H9 (cell line): Measurements from ENCODE around the gene LRRC8B. TPM values are rescaled to one million over a fixed set of nuclear protein-coding genes. Genes with fewer than 3 reads are reported as not detected.

Source experiments
- DNase-seq: peaks from one replicate; pipeline ENCODE4 v3.0.0-alpha.2; 2017
- H2AFZ ChIP-seq: one replicate; pipeline ENCODE4 v1.6.1; 2013; ENCODE audit warnings: mild to moderate bottlenecking, low read length, control low read depth, moderate library complexity
- H2AK5ac ChIP-seq: 2 replicates; pipeline ENCODE4 v1.6.1; 2013; ENCODE audit warnings: low read length, control low read depth, mixed read lengths; ENCODE audit not compliant: insufficient read length
- H2BK120ac ChIP-seq: one replicate; pipeline ENCODE4 v1.6.1; 2013; ENCODE audit warnings: low read depth, mild to moderate bottlenecking, low read length, control low read depth, inconsistent platforms; ENCODE audit not compliant: poor library complexity, severe bottlenecking
- H2BK12ac ChIP-seq: 2 replicates; pipeline ENCODE4 v1.6.1; 2013; ENCODE audit warnings: low read length, control low read depth, mixed read lengths, low read depth; ENCODE audit not compliant: insufficient read length
- H2BK15ac ChIP-seq: 2 replicates; pipeline ENCODE4 v1.6.1; 2013; ENCODE audit warnings: low read depth, low read length, control low read depth
- H2BK20ac ChIP-seq: one replicate; pipeline ENCODE4 v1.6.1; 2013; ENCODE audit warnings: low read depth, mild to moderate bottlenecking, low read length, control low read depth, inconsistent platforms; ENCODE audit not compliant: poor library complexity, severe bottlenecking
- H2BK5ac ChIP-seq: 2 replicates; pipeline ENCODE4 v1.6.1; 2013; ENCODE audit warnings: low read length, control low read depth, mixed read lengths; ENCODE audit not compliant: insufficient read length
- H3K14ac ChIP-seq: 2 replicates; pipeline ENCODE4 v1.6.1; 2013; ENCODE audit warnings: low read length, control low read depth; ENCODE audit not compliant: insufficient read depth
- H3K18ac ChIP-seq: 2 replicates; pipeline ENCODE4 v1.6.1; 2013; ENCODE audit warnings: low read depth, mild to moderate bottlenecking, mixed read lengths, low read length, control low read depth; ENCODE audit not compliant: insufficient read length
- H3K23ac ChIP-seq: 2 replicates; pipeline ENCODE4 v1.6.1; 2013; ENCODE audit warnings: low read length, control low read depth, mixed read lengths, low read depth; ENCODE audit not compliant: insufficient read length
- H3K23me2 ChIP-seq: 2 replicates; pipeline ENCODE4 v1.6.1; 2013; ENCODE audit warnings: low read depth, mild to moderate bottlenecking, mixed read lengths, low read length, control low read depth; ENCODE audit not compliant: insufficient read length, poor library complexity, severe bottlenecking
- H3K27ac ChIP-seq: 2 replicates; pipeline ENCODE4 v1.5.1; 2013; ENCODE audit warnings: low read length, control low read depth, mixed read lengths, low read depth; ENCODE audit not compliant: insufficient read length
- H3K27me3 ChIP-seq: 2 replicates; pipeline ENCODE4 v1.6.1; 2013; ENCODE audit warnings: low read length, control low read depth, inconsistent platforms; ENCODE audit not compliant: insufficient read depth
- H3K4ac ChIP-seq: 2 replicates; pipeline ENCODE4 v1.6.1; 2013; ENCODE audit warnings: low read depth, mild to moderate bottlenecking, control low read depth, inconsistent platforms, low read length, moderate library complexity
- H3K4me1 ChIP-seq: 2 replicates; pipeline ENCODE4 v1.6.1; 2013; ENCODE audit warnings: low read length, control low read depth, inconsistent platforms; ENCODE audit not compliant: insufficient read depth
- H3K4me2 ChIP-seq: 2 replicates; pipeline ENCODE4 v1.6.1; 2013; ENCODE audit warnings: low read length, control low read depth, mixed read lengths; ENCODE audit not compliant: insufficient read length, insufficient read depth
- H3K56ac ChIP-seq: 2 replicates; pipeline ENCODE4 v1.6.1; 2013; ENCODE audit warnings: low read depth, mild to moderate bottlenecking, mixed read lengths, low read length, control low read depth; ENCODE audit not compliant: insufficient read length
- H3K79me1 ChIP-seq: 2 replicates; pipeline ENCODE4 v1.6.1; 2013; ENCODE audit warnings: low read depth, mild to moderate bottlenecking, moderate library complexity, low read length, control low read depth, inconsistent platforms; ENCODE audit not compliant: insufficient read depth, poor library complexity, severe bottlenecking
- H3K79me2 ChIP-seq: 2 replicates; pipeline ENCODE4 v1.6.1; 2013; ENCODE audit warnings: low read length, control low read depth, inconsistent platforms; ENCODE audit not compliant: insufficient read depth
- H3K9ac ChIP-seq: 2 replicates; pipeline ENCODE4 v1.6.1; 2013; ENCODE audit warnings: low read length, control low read depth, mixed read lengths; ENCODE audit not compliant: insufficient read length; ENCODE audit errors: extremely low read depth
- H3K9me3 ChIP-seq: one replicate; pipeline ENCODE4 v1.6.1; 2013; ENCODE audit warnings: low read depth, low read length, inconsistent platforms; ENCODE audit not compliant: control insufficient read depth
- H3T11ph ChIP-seq: one replicate; pipeline ENCODE4 v1.6.1; 2013; ENCODE audit warnings: mild to moderate bottlenecking, low read length, control low read depth, inconsistent platforms
- H4K20me1 ChIP-seq: one replicate; pipeline ENCODE4 v1.6.1; 2013; ENCODE audit not compliant: control insufficient read depth, insufficient read length, insufficient read depth
- H4K5ac ChIP-seq: 2 replicates; pipeline ENCODE4 v1.6.1; 2013; ENCODE audit warnings: low read depth, mild to moderate bottlenecking, mixed read lengths, low read length, control low read depth; ENCODE audit not compliant: insufficient read length
- H4K8ac ChIP-seq: replicated peaks from 2 replicates; pipeline ENCODE4 v1.6.1; 2013; ENCODE audit warnings: low read length, control low read depth, mixed read lengths, low read depth; ENCODE audit not compliant: insufficient read length
- H4K91ac ChIP-seq: 2 replicates; pipeline ENCODE4 v1.6.1; 2013; ENCODE audit warnings: low read depth, mild to moderate bottlenecking, moderate library complexity, mixed read lengths, low read length, control low read depth; ENCODE audit not compliant: insufficient read length
- H3K27ac Mint-ChIP-seq, 3 experiments: 2 replicates in 2 of 3; 3 replicates in 1 of 3; pipeline ENCODE4 v1.8.0; 2020 to 2021; ENCODE audit warnings: mixed read lengths in 3 of 3, mild to moderate bottlenecking in 1 of 3, moderate library complexity in 1 of 3
- H3K27me3 Mint-ChIP-seq: 2 replicates; pipeline ENCODE4 v1.8.0; 2021; ENCODE audit warnings: low read depth, mild to moderate bottlenecking, moderate library complexity, mixed read lengths
- H3K36me3 Mint-ChIP-seq, 3 experiments: 2 replicates in 2 of 3; 3 replicates in 1 of 3; pipeline ENCODE4 v1.8.0; 2020 to 2021; ENCODE audit warnings: low read depth in 3 of 3, mixed read lengths in 3 of 3; ENCODE audit not compliant: insufficient read depth in 1 of 3
- H3K4me1 Mint-ChIP-seq, 2 experiments: 2 replicates each; pipeline ENCODE4 v1.8.0; 2020; ENCODE audit warnings: mixed read lengths in 2 of 2
- H3K4me3 Mint-ChIP-seq, 2 experiments: 2 replicates in 1 of 2; 3 replicates in 1 of 2; pipeline ENCODE4 v1.8.0; 2020 to 2021; ENCODE audit warnings: mild to moderate bottlenecking in 2 of 2, mixed read lengths in 2 of 2, moderate library complexity in 1 of 2
- H3K9me3 Mint-ChIP-seq, 2 experiments: 2 replicates in 1 of 2; 3 replicates in 1 of 2; pipeline ENCODE4 v1.8.0; 2020; ENCODE audit warnings: mild to moderate bottlenecking in 2 of 2, mixed read lengths in 2 of 2, moderate library complexity in 1 of 2
- CTCF ChIP-seq: fragments of 200-600 bp; sonication (generic); conservative IDR thresholded peaks from 3 replicates; pipeline ENCODE4 v1.8.0; 2021; ENCODE audit warnings: antibody characterized with exemption, mild to moderate bottlenecking
- WGBS: extraction: QIAGEN DNeasy Blood & Tissue Kit; methylation state at CpG from one replicate; pipeline ENCODE4 v1.1.7; 2013; ENCODE audit warnings: missing lambda C conversion rate, low lambda C conversion rate, mixed read lengths; ENCODE audit not compliant: insufficient read length; ENCODE audit errors: extremely low coverage; 5-methylcytosine and 5-hydroxymethylcytosine counted together
- total RNA-seq: library from RNA; stranded (reverse); gene quantifications from 2 replicates; pipeline ENCODE4 v1.2.1, GENCODE V29; 2021

The LRRC8B gene
- total RNA-seq, 1 experiment from 2014 or later, result 33.2 TPM

GRCh38 chr1:89547563-89548116 is 23.0 kb downstream of the LRRC8B start:
- H2AFZ ChIP-seq, result no peak overlapping the region
- H3K9ac ChIP-seq, result no peak overlapping the region
- no peaks in the 10 kb centered on the region for H3K4me1 ChIP-seq
- no peak overlapping the region for H2BK12ac ChIP-seq
- no peak for TF ChIP-seq CTCF
- WGBS, result no CpG with 5 or more reads among the region's 2 CpGs
- H3K23ac ChIP-seq, result no peak overlapping the region
- no peak overlapping the region for H3K4ac ChIP-seq
- Mint-ChIP-seq H3K4me3 (no peak overlapping the region), H3K9me3 (no peaks in the 10 kb centered on the region), H3K36me3 (no peaks in the 10 kb centered on the region; a peak in 1 of 7 replicates), H3K4me1 (peaks cover 8 to 12% of the 10 kb centered on the region in 2 experiments), H3K27me3 (no peaks in the 10 kb centered on the region), H3K27ac (no peak overlapping the region)
- H2BK20ac ChIP-seq, result no peak overlapping the region
- H3T11ph ChIP-seq, result no peak overlapping the region
- no peaks in the 10 kb centered on the region for H3K9me3 ChIP-seq
- H3K27ac ChIP-seq, result no peak overlapping the region
- no peak overlapping the region for H2AK5ac ChIP-seq
- H3K23me2 ChIP-seq, result no peaks in the 10 kb centered on the region
- no peaks in the 10 kb centered on the region for H3K79me1 ChIP-seq
- no peaks in the 10 kb centered on the region for H4K20me1 ChIP-seq
- no peak overlapping the region for H2BK120ac ChIP-seq
- no peak overlapping the region for H3K14ac ChIP-seq
- H3K56ac ChIP-seq, result no peak overlapping the region
- H2BK5ac ChIP-seq, result no peak overlapping the region
- no peaks in the 10 kb centered on the region for H3K27me3 ChIP-seq
- H2BK15ac ChIP-seq, result no peak overlapping the region
- H4K8ac ChIP-seq, result no peak overlapping the region
- no peak overlapping the region for H3K4me2 ChIP-seq
- no peak overlapping the region for H4K91ac ChIP-seq
- H3K79me2 ChIP-seq, result peaks cover 7% of the 10 kb centered on the region; the same call in 1 of the 2 replicates
- H3K18ac ChIP-seq, result no peak overlapping the region
- DNase-seq, result no peak
- no peak overlapping the region for H4K5ac ChIP-seq
